GM12878 (cell line): ENCODE data around the gene SLCO2A1. TPM values are rescaled to one million over a fixed set of nuclear protein-coding genes. Genes with fewer than 3 reads are reported as not detected.

Experiments
- ATAC-seq: fragments of 200-7000 bp; cut with Tn5 transposase; 3 replicates; pipeline ENCODE4 v1.9.1; 2020; ENCODE audit warnings: mild to moderate bottlenecking, moderate library complexity
- BruUV-seq: library from RNA; stranded (reverse); fragments of 400-500 nt; replicated peaks from 2 replicates; lab custom pipeline; 2021; lab: Mats Ljungman, UMichigan
- CTCF ChIA-PET: fragments of 300-600 bp; sonication (Branson Sonifier 250); formaldehyde crosslinking; extraction: SDS; loops from one replicate; lab custom pipeline; 2021; ENCODE audit warnings: inconsistent platforms; lab: Yijun Ruan, JAX
- POLR2A ChIA-PET: fragments of 350-600 bp; formaldehyde crosslinking; extraction: SDS; loops from one replicate; lab custom pipeline; 2021; ENCODE audit warnings: inconsistent platforms; lab: Charles Lee
- RAD21 ChIA-PET: fragments of 300-600 bp; sonication (Branson Sonifier 250); formaldehyde crosslinking; loops from one replicate; lab custom pipeline; 2023; ENCODE audit warnings: antibody characterized with exemption; ENCODE audit not compliant: unreplicated experiment; lab: Charles Lee
- SMC1A ChIA-PET: fragments of 300-600 bp; sonication (Branson Sonifier 250); formaldehyde crosslinking; loops from one replicate; lab custom pipeline; 2023; ENCODE audit not compliant: unreplicated experiment, uncharacterized antibody; lab: Charles Lee
- DNase-seq: peaks from one replicate; pipeline ENCODE4 v3.0.0-alpha.2; 2011; ENCODE audit warnings: low read depth, low spot score
- FAIRE-seq: peaks from 3 replicates; lab custom pipeline; 2011; peaks lifted over from hg19 to GRCh38; lab: Jason Lieb, UNC
- H2AFZ ChIP-seq: 2 replicates; pipeline ENCODE4 v1.6.0; 2011; ENCODE audit warnings: low read depth, low read length, control low read depth; ENCODE audit not compliant: control insufficient read depth
- H3K27ac ChIP-seq: 2 replicates; pipeline ENCODE4 v1.5.1; 2011; ENCODE audit warnings: control low read depth; ENCODE audit not compliant: control insufficient read depth, insufficient read depth
- H3K27me3 ChIP-seq, 2 experiments: replicated peaks in 1 of 2; 2 replicates each; pipeline versions ENCODE4 v1.6.0 to v1.6.1; 2011; ENCODE audit warnings: low read length in 1 of 2; ENCODE audit not compliant: control insufficient read depth in 2 of 2, insufficient read depth in 2 of 2
- H3K36me3 ChIP-seq, 2 experiments: 2 replicates each; pipeline ENCODE4 v1.5.1; 2011; ENCODE audit warnings: low read length in 1 of 2; ENCODE audit not compliant: control insufficient read depth in 2 of 2, insufficient read depth in 2 of 2
- H3K4me1 ChIP-seq: 2 replicates; pipeline ENCODE4 v1.6.1; 2011; ENCODE audit warnings: mild to moderate bottlenecking, low read length, moderate library complexity, mixed read lengths; ENCODE audit not compliant: control insufficient read depth, insufficient read depth
- H3K4me2 ChIP-seq: 2 replicates; pipeline ENCODE4 v1.6.0; 2011; ENCODE audit warnings: control low read depth; ENCODE audit not compliant: control insufficient read depth, insufficient read depth
- H3K4me3 ChIP-seq: fragments of 200-600 bp; sonication (generic); 2 replicates; pipeline ENCODE4 v1.5.1; 2016
- H3K79me2 ChIP-seq: 2 replicates; pipeline ENCODE4 v1.6.0; 2011; ENCODE audit warnings: low read length; ENCODE audit not compliant: control insufficient read depth, insufficient read depth
- H3K9ac ChIP-seq: 2 replicates; pipeline ENCODE4 v1.8.0; 2011; ENCODE audit warnings: low read length, control low read depth, mixed read lengths; ENCODE audit not compliant: control insufficient read depth, insufficient read depth
- H3K9me3 ChIP-seq: replicated peaks from 3 replicates; pipeline ENCODE4 v1.5.1; 2011; ENCODE audit warnings: mild to moderate bottlenecking, low read length; ENCODE audit not compliant: control insufficient read depth, insufficient read depth
- H4K20me1 ChIP-seq: 2 replicates; pipeline ENCODE4 v1.6.0; 2011; ENCODE audit not compliant: control insufficient read depth, insufficient read depth
- BRCA1 ChIP-seq: IDR thresholded peaks from 2 replicates; pipeline ENCODE4 v1.6.1; 2011; ENCODE audit warnings: low read depth, low read length, improper control_type of control experiment
- CBX3 ChIP-seq: fragments of 200-600 bp; sonication (generic); IDR thresholded peaks from 2 replicates; pipeline ENCODE4 v1.6.1; 2016; ENCODE audit warnings: low read depth, borderline replicate concordance
- CHD2 ChIP-seq: IDR thresholded peaks from 2 replicates; pipeline ENCODE4 v1.6.1; 2011; ENCODE audit warnings: low read depth, low read length, improper control_type of control experiment, borderline replicate concordance
- MLLT1 ChIP-seq: fragments of 450-650 bp; IDR thresholded peaks from 2 replicates; pipeline ENCODE4 v1.6.1; 2016; ENCODE audit warnings: mild to moderate bottlenecking
- NFYA ChIP-seq: IDR thresholded peaks from 2 replicates; pipeline ENCODE4 v1.6.1; 2011; ENCODE audit warnings: low read depth, mild to moderate bottlenecking, low read length, improper control_type of control experiment, borderline replicate concordance
- POLR2A ChIP-seq: IDR thresholded peaks from 2 replicates; pipeline ENCODE4 v1.6.1; 2011; ENCODE audit warnings: low read depth, mild to moderate bottlenecking, low read length
- SMC3 ChIP-seq: IDR thresholded peaks from 2 replicates; pipeline ENCODE4 v1.6.1; 2011; ENCODE audit warnings: low read length, improper control_type of control experiment, borderline replicate concordance
- STAT3 ChIP-seq: IDR thresholded peaks from 2 replicates; pipeline ENCODE4 v1.6.1; 2011; ENCODE audit warnings: low read depth, low read length, improper control_type of control experiment
- USF2 ChIP-seq: IDR thresholded peaks from 2 replicates; pipeline ENCODE4 v1.6.1; 2011; ENCODE audit warnings: low read depth, low read length, improper control_type of control experiment, borderline replicate concordance
- WGBS: methylation state at CpG from one replicate; pipeline ENCODE4 v1.1.6; 2016; ENCODE audit warnings: low lambda C conversion rate; ENCODE audit not compliant: insufficient replicate concordance, insufficient coverage; ENCODE audit errors: missing lambda C conversion rate; 5-methylcytosine and 5-hydroxymethylcytosine counted together
- in situ Hi-C: fragments of 300-500 bp; cut with MboI; formaldehyde crosslinking; loops from 9 replicates; pipeline ENCODE4 v1.14.3; 2018; ENCODE audit warnings: mixed read lengths
- intact Hi-C: fragments of 100-400 bp; cut with micrococcal nuclease; formaldehyde crosslinking; loops from one replicate; pipeline ENCODE4 v1.14.2; 2022; ENCODE audit not compliant: unreplicated experiment
- polyA plus RNA-seq, 11 experiments: library from polyadenylated mRNA; depleted of rRNA in 4 of 11; unstranded in 6 of 11; stranded (reverse) in 5 of 11; fragments of >200 nt; fragmentation: Nextera tagmentation in 4 of 11; fragmentation: Illumina TruSeq in 1 of 11; extraction: Ambion mirVana in 4 of 11; extraction: Trizol in 1 of 11; gene quantifications; 1 replicate in 1 of 11; 2 replicates in 10 of 11; pipeline versions ENCODE4 v1.2.1 to v1.2.3, GENCODE V29; 2011 to 2016; ENCODE audit warnings: inconsistent platforms in 2 of 11, missing spikeins in 2 of 11, low read depth in 1 of 11
- total RNA-seq, 4 experiments: library from RNA; depleted of rRNA in 3 of 4; stranded (reverse); fragments of >200 nt in 3 of 4; fragmentation: Illumina TruSeq in 1 of 4; extraction: Trizol in 1 of 4; gene quantifications; 2 replicates each; pipeline versions ENCODE4 v1.2.1 to v1.2.3, GENCODE V29; 2013 to 2021
- TF ChIP-seq, protein P1 (sequence below): fragments of 450-650 bp; conservative IDR thresholded peaks from 2 replicates; pipeline ENCODE4 v1.6.1; 2017; ENCODE audit warnings: mild to moderate bottlenecking, moderate library complexity

The SLCO2A1 gene
- total and polyA plus RNA-seq, 10 of the 15 experiments (the other 5 are each of a cell fraction or from before 2014, with no cell fraction given), result 0.05 TPM; not detected in 9

- TF ChIP-seq USF2 (no peak), STAT3 (no peak), POLR2A (no peak), CHD2 (no peak), BRCA1 (no peak), SMC3 (no peak)
- TF ChIP-seq, protein P1, sequence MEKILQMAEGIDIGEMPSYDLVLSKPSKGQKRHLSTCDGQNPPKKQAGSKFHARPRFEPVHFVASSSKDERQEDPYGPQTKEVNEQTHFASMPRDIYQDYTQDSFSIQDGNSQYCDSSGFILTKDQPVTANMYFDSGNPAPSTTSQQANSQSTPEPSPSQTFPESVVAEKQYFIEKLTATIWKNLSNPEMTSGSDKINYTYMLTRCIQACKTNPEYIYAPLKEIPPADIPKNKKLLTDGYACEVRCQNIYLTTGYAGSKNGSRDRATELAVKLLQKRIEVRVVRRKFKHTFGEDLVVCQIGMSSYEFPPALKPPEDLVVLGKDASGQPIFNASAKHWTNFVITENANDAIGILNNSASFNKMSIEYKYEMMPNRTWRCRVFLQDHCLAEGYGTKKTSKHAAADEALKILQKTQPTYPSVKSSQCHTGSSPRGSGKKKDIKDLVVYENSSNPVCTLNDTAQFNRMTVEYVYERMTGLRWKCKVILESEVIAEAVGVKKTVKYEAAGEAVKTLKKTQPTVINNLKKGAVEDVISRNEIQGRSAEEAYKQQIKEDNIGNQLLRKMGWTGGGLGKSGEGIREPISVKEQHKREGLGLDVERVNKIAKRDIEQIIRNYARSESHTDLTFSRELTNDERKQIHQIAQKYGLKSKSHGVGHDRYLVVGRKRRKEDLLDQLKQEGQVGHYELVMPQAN, result no peak
Observed at GRCh38 chr3:133965906-133966305, 63.8 kb downstream of the SLCO2A1 start (continued).

DNA sequence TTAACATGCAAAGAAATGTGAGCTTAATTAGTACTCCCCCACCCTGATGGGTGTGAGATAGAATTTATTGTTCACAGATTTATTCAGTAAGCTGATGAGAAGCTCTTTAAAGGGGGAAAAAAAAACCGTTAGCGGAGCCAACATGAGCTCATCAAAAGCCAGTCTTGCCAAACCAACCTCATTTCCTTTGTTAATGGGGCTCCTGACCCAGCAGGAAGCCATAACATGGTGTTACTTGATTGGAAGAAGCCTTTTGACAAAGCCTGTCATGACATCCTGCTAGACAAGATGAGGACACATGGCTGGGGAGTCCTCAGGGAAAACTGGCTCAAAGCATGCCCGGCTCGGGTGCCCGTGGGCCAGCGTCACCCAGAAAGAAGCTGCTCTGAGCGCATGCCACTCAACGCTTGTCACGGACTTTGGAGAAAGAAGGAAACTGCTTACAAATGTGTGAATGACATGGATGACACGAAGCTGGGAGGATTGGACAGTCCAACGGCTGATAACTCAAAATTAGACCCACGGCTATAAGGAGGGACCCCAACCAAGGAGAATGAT lies 64.6 kb downstream of the SLCO2A1 start:
- Histone ChIP-seq H4K20me1 (no peaks in the 10 kb centered on the region), H3K9me3 (no peaks in the 10 kb centered on the region), H2AFZ (no peak overlapping the region), H3K9ac (no peak overlapping the region), H3K36me3 (no peaks in the 10 kb centered on the region), H3K79me2 (no peaks in the 10 kb centered on the region), H3K4me2 (no peak overlapping the region), H3K27ac (no peak overlapping the region), H3K4me1 (no peaks in the 10 kb centered on the region), H3K4me3 (no peak overlapping the region), H3K27me3 (no peaks in the 10 kb centered on the region)
- TF ChIP-seq CBX3 (no peak), MLLT1 (no peak), NFYA (no peak)
- ChIA-PET POLR2A (no interaction called here), RAD21 (no interaction called here), SMC1A (interaction anchor here (1.1 kb wide), 1 partner anchor 94 kb away, joined by 3 read pairs; no protein-coding TSS in a partner anchor), CTCF (interaction anchor here (0.6 to 1.6 kb wide), 4 partner anchors 15 to 936 kb away, joined by 3 to 5 read pairs (median 4); no protein-coding TSS in a partner anchor)
- in situ Hi-C loops (no loop called here), intact Hi-C loops (no loop called here)
- no TSS peak for BruUV-seq
- ATAC-seq (no peak), FAIRE-seq (no peak), DNase-seq (no peak)
- 36% methylated on average over 12 of the region's 12 CpGs for WGBS
